Glutamatergic neuron (in vitro differentiated cells): ENCODE measurements around the gene SNCB. TPM values are rescaled to one million over a fixed set of nuclear protein-coding genes. Genes with fewer than 3 reads are reported as not detected.

ENCODE experiments used
- DNase-seq: peaks from one replicate; pipeline ENCODE4 v3.0.0; 2022
- H3K27ac Mint-ChIP-seq: one replicate; pipeline ENCODE4 v1.8.0; 2020; ENCODE audit warnings: mild to moderate bottlenecking, mixed read lengths, inconsistent platforms; ENCODE audit not compliant: unreplicated experiment
- H3K27me3 Mint-ChIP-seq: one replicate; pipeline ENCODE4 v1.8.0; 2020; ENCODE audit warnings: mild to moderate bottlenecking, moderate library complexity, mixed read lengths, inconsistent platforms; ENCODE audit not compliant: unreplicated experiment
- H3K36me3 Mint-ChIP-seq: one replicate; pipeline ENCODE4 v1.8.0; 2020; ENCODE audit warnings: mild to moderate bottlenecking, mixed read lengths, inconsistent platforms; ENCODE audit not compliant: unreplicated experiment
- H3K4me1 Mint-ChIP-seq: one replicate; pipeline ENCODE4 v1.8.0; 2020; ENCODE audit warnings: mild to moderate bottlenecking, low read depth, mixed read lengths, inconsistent platforms; ENCODE audit not compliant: unreplicated experiment
- H3K4me3 Mint-ChIP-seq: one replicate; pipeline ENCODE4 v1.8.0; 2020; ENCODE audit warnings: mild to moderate bottlenecking, mixed read lengths, inconsistent platforms; ENCODE audit not compliant: unreplicated experiment
- H3K9me3 Mint-ChIP-seq: one replicate; pipeline ENCODE4 v1.8.0; 2020; ENCODE audit warnings: mild to moderate bottlenecking, moderate library complexity, mixed read lengths, inconsistent platforms; ENCODE audit not compliant: unreplicated experiment
- CTCF ChIP-seq: fragments of 200-600 bp; sonication (generic); IDR thresholded peaks from one replicate; pipeline ENCODE4 v1.5.0; 2021; ENCODE audit not compliant: partially characterized antibody, unreplicated experiment
- total RNA-seq: library from RNA; stranded (reverse); fragmentation: NEBNext Ultra II Directional; extraction: Animal tissue kit (Norgen Biotek cat#: 25700); gene quantifications from one replicate; pipeline ENCODE4 v1.2.1, GENCODE V29; 2021; ENCODE audit not compliant: unreplicated experiment

Gene SNCB
- total RNA-seq, 1 donor from 2014 or later: 3.7 TPM

GRCh38 chr5:176676361-176676824 lies 46.1 kb upstream of the SNCB start:
- peaks cover 12% of the 10 kb centered on the region for H3K4me1 Mint-ChIP-seq
- no peak overlapping the region for H3K27ac Mint-ChIP-seq
- DNase-seq: no peak
- no peaks in the 10 kb centered on the region for H3K36me3 Mint-ChIP-seq
- H3K27me3 Mint-ChIP-seq: peaks cover 6% of the 10 kb centered on the region
- no peak overlapping the region for H3K4me3 Mint-ChIP-seq
- peaks cover 3% of the 10 kb centered on the region for H3K9me3 Mint-ChIP-seq
- TF ChIP-seq CTCF: no peak

- peak; percentile 68 for TF ChIP-seq CTCF
- Mint-ChIP-seq H3K4me3 (no peak overlapping the region), H3K4me1 (peaks cover 14% of the 10 kb centered on the region), H3K27me3 (peaks cover 6% of the 10 kb centered on the region), H3K27ac (no peak overlapping the region), H3K9me3 (peaks cover 3% of the 10 kb centered on the region), H3K36me3 (no peaks in the 10 kb centered on the region)
- peak; percentile 70 for DNase-seq
These were observed 45.5 kb upstream of the SNCB start for GRCh38 chr5:176675676-176676360.

GRCh38 chr5:176674799-176675198 lies 44.5 kb upstream of the SNCB start:
- no peak for DNase-seq
- Mint-ChIP-seq H3K4me1 (peaks cover 17% of the 10 kb centered on the region), H3K9me3 (peaks cover 3% of the 10 kb centered on the region), H3K27me3 (peaks cover 6% of the 10 kb centered on the region), H3K4me3 (no peak overlapping the region), H3K27ac (no peak overlapping the region), H3K36me3 (no peaks in the 10 kb centered on the region)
- no peak for TF ChIP-seq CTCF

GRCh38 chr5:176673651-176674583 lies 43.6 kb upstream of the SNCB start:
- no peaks in the 10 kb centered on the region for H3K36me3 Mint-ChIP-seq

More at GRCh38 chr5:176673651-176674583, 43.6 kb upstream of the SNCB start:
- Mint-ChIP-seq H3K27me3 (peaks cover 6% of the 10 kb centered on the region), H3K4me3 (no peak overlapping the region), H3K9me3 (peaks cover 3% of the 10 kb centered on the region), H3K27ac (no peak overlapping the region), H3K4me1 (peaks cover 17% of the 10 kb centered on the region)
- TF ChIP-seq CTCF: no peak
- DNase-seq: no peak
